Fibroblast of skin of right biceps (primary cell): ENCODE results near the gene ACTR3.
"Not testable (repeated sequence)": the region's sequence is repeated elsewhere in the genome, so short reads cannot be mapped to it uniquely, and the experiment has no call there.

Experiments
- DNase-seq: peaks from one replicate; pipeline ENCODE4 v3.0.0-alpha.2; 2013

The ACTR3 gene

DNA sequence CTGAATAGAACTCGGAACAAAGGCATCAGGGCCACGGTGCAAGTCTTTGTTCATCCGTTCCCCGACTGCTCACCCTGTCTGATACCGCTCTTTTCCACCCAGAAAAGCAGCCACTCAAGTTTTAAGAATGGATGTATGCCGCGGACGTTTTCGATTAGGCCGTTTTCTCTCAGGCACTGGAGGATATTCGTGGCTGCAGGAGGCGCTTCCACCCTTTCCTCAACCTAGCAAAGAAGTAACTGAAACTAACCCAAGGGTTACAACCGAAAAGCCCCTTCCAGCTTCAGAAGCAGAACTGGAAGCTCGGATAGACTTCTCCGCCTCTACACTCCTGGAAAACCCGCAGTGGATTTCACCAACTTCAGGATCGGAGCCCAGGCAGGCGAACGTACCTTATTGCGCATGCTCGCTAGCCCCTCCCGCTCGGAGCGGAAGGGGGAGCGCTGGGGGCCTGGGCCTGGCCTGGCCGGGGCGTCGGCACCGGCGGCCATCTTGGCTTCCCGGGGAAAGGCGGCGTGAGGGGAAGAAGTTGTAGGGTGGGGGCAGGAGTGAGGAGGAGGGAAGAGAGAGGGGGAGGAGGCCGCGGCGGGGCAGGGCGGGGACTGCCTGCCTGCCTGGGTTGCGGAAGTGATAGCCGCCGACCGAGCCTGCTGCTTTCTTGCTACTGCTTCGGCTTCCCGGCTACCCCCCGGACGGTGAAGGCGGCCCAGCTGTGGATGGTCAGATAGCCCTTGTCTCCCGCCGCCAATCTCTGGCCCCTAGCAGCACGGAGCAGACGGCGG is at the start of gene ACTR3:
TSS of gene ACTR3 (plus strand) at position 619 of the 782 bp plus-strand sequence. CDS start 191 bp downstream, outside the sequence.
- DNase-seq, result peak; percentile 99

GRCh38 chr2:113840518-113840917 is 49.4 kb upstream of the ACTR3 start:
- DNase-seq, result no peak

- DNase-seq, result peak; percentile 75
Measured at GRCh38 chr2:113842919-113843736, 46.8 kb upstream of the ACTR3 start.

DNA sequence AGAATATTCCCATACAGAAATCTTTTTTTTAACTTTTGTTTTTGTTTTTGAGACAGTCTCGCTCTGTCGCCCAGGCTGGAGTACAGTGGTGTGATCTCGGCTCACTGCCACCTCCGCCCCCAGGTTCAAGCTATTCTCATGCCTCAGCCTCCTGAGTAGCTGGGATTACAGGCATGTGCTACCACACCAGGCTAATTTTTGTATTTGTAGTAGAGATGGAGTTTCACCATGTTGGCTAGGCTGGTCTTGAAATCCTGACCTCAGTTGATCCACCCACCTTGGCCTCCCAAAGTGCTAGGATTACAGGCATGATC is 46.2 kb upstream of the ACTR3 start:
- DNase-seq, result not testable (repeated sequence)

GRCh38 chr2:113845261-113845660 is 44.6 kb upstream of the ACTR3 start:
- no peak for DNase-seq

DNA sequence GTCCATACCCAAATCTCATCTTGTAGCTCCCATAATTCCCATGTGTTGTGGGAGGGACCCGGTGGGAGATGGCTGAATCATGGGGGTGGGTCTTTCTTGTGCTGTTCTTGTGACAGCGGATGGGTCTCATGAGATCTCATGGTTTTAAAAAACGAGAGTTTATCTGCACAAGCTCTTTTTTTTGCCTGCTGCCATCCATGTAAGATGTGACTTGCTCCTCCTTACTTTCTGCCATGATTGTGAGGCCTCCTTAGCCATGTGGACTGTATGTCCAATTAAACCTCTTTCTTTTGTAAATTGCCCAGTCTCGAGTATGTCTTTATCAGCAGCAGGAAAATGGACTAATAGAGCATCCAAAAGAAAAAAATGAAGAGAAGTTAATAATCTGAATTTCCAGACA is 44.1 kb upstream of the ACTR3 start:
- DNase-seq, result not testable (repeated sequence)

DNA sequence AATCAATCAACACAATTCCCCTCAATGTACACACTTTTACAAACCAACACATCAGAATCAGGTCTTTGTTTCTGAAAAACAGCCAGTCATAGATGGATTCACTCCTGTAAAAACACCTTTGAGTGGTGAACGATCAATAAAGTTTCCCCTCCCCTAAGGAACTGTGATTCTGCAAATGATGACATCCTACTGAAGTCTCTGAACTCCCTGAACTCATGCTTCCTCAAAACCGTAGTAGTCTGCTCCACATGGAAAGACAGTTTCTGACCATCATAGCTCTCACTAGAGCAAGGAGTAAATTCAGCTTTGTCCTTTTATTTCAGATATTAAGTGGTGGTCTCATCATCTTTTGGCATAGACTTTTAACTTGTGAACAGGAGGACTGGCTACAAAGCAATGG is 43.5 kb upstream of the ACTR3 start:
- no peak for DNase-seq

DNA sequence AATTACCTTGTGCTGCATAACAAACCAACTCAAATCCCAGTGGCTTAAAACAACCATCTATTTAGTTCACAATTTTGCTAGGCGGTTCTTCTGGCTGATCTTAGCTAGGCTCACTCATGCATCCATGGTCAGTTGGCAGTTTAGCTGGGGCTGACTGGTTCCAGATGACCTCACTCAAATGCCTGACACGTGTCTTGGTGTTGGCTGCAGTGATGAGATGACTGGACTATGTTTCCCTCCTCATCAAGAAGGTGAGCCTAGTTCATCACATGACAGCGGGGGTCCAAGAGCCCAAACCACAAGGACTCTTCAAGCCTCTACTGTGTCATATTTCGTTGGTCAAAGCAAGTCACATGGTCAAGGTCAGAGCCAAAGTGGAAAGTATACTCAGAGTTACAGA is 42.7 kb upstream of the ACTR3 start:
- DNase-seq, result peak; percentile 12

GRCh38 chr2:113848758-113849415 is 41.0 kb upstream of the ACTR3 start:
- peak; percentile 9 for DNase-seq

DNA sequence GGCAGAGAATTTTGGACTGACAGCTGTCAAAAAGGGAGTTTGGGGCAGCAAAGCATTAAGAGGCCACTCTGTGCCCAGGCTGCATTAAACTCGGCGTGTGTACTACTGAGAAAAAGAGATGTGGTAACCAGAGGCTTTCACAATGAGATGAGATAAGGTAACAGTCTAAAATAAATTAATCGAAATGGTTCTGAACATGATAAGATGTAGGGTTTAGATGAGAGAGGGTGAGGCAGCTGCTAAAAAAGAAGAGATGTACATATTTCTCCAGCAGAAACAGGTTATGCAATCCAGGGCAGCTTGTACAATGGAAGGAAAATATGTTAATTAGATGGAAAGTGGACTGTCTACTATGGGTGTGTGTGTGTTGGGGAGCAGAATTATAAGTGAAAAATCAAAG is 39.2 kb upstream of the ACTR3 start:
- no peak for DNase-seq

GRCh38 chr2:113851640-113852039 is 38.2 kb upstream of the ACTR3 start:
- no peak for DNase-seq

- DNase-seq, result no peak
Measured at GRCh38 chr2:113854208-113854607, 35.7 kb upstream of the ACTR3 start.

GRCh38 chr2:113854970-113855740 is 34.7 kb upstream of the ACTR3 start:
- no peak for DNase-seq

DNA sequence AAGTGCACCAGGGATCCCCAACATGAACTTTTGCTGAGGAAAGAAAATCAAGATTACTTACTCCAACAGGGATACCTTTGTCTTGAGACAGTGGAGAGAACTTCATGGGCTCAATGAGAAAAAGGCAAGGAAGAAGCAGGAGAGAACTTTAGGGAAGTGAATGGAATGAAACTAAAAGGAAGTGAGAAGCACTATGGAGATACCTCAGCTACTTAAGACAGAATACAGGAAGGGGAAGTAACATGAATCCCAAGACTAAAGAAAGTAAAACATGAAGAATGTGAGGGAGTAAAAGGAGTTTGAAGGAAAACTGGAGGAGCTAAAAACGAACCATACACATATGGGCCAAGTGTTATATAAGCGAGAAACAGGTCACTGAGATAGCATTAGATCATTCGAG is 32.4 kb upstream of the ACTR3 start:
- DNase-seq, result no peak

DNA sequence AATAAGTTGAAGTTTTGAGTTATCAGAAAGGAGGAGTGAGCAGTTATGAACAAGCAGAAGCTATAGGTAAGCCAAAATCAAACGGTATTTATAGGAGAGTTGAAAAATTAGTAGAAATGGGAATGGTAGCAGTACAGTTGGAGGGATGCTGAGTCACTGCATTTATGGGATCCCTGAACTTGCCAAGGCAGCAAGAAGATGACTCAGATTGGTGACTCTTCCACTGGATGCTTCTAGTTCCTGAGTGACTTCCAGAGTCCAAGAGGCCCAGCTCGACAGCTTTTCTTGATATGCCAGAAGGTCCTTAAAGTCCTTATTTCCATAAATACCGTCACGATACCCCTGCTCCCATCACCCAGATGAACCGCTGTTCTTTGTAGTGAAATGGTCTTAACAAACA is 31.1 kb upstream of the ACTR3 start:
- DNase-seq, result peak; percentile 84

GRCh38 chr2:113861740-113862139 is 28.1 kb upstream of the ACTR3 start:
- no peak for DNase-seq

DNA sequence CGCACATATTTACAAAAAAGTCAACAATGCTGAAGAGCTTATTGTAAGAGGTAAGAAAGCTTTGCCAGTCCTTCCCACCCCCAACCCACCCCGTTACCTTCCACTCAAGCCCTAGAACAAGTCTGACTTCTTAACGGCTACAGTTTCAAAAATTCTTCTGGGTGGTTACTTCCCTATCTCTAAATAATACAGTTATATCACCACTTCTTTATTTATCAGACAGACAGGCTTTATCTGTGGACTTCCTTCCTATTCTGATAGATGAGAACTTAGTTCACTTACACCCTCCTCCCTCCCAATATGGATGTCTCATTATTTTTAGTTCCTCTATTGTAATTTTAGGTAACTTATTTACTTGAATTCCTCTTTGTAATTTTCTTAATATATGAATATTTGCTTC is 26.7 kb upstream of the ACTR3 start:
- no peak for DNase-seq

DNA sequence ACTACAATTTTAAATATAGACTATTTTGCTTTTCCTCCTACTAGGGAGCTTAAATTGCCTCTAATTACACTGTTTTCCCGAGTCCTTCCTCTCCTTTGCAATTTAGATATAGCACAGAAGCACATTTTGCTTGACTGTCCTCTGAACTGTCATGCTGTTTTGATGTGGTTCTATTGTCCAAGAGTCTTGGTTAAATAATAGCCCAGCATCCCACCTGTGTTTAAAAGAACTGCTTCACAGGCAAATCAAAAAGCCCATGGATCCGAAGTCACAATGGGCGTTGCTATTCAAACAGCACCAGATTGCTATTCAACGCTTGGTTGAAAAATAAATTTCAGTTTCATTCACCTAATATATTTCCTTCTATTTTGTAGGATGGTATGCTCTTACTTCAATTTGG is 22.3 kb upstream of the ACTR3 start:
- no peak for DNase-seq

- no peak for DNase-seq
Measured at GRCh38 chr2:113869253-113869652, 20.6 kb upstream of the ACTR3 start.

GRCh38 chr2:113872201-113872600 is 17.7 kb upstream of the ACTR3 start:
- peak; percentile 80 for DNase-seq

- DNase-seq, result no peak
Measured at GRCh38 chr2:113873867-113874266, 16.0 kb upstream of the ACTR3 start.

DNA sequence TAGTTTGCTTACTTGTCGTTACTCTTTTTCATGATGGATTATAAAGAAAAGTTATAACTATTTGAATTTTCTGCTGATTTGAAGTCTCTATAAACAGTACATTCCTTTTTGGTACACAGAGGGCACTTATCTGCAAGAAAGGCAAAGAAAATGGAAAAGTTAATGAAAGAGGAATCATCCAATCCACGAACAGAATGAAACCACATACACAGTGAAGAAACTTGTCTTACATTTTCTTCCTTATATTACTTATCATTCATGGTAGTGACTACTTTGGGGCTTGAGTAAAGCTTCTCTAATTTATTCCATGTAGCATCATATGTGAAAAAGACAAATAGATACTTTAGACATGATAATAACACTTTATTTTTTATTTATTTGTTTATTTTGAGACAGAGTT is 14.8 kb upstream of the ACTR3 start:
- DNase-seq, result no peak
